SU-DHL-6 (cell line): Measurements from ENCODE around the gene MRGPRD.

Source experiments
- H2AFZ ChIP-seq: fragments of 200-600 bp; sonication (generic); 2 replicates; pipeline ENCODE4 v1.6.1; 2014; ENCODE audit warnings: low read depth, mild to moderate bottlenecking, moderate library complexity, mixed read lengths, antibody characterized with exemption, low read length; ENCODE audit not compliant: severe bottlenecking
- H3F3A ChIP-seq: fragments of 200-600 bp; shearing (Covaris generic); 2 replicates; pipeline ENCODE4 v1.6.0; 2016; ENCODE audit warnings: antibody characterized with exemption, mild to moderate bottlenecking; ENCODE audit not compliant: insufficient read depth
- H3K27ac ChIP-seq: fragments of 200-600 bp; sonication (generic); 2 replicates; pipeline ENCODE4 v1.5.1; 2016; ENCODE audit warnings: low read depth, mild to moderate bottlenecking, low read length, moderate library complexity, mixed read lengths
- H3K27me3 ChIP-seq: fragments of 200-600 bp; sonication (generic), shearing (Covaris generic); 2 replicates; pipeline ENCODE4 v1.6.0; 2014; ENCODE audit warnings: mild to moderate bottlenecking, low read length
- H3K36me3 ChIP-seq: fragments of 200-600 bp; sonication (generic); 2 replicates; pipeline ENCODE4 v1.6.1; 2014; ENCODE audit warnings: mild to moderate bottlenecking, low read length, mixed read lengths
- H3K4me2 ChIP-seq: fragments of 300-600, 200-600 bp; shearing (Covaris generic), sonication (generic); 2 replicates; pipeline ENCODE4 v1.6.0; 2014; ENCODE audit warnings: low read length, low read depth, mild to moderate bottlenecking; ENCODE audit not compliant: poor library complexity, severe bottlenecking
- H3K4me3 ChIP-seq: fragments of 200-600 bp; sonication (generic); 2 replicates; pipeline ENCODE4 v1.5.1; 2014; ENCODE audit warnings: antibody characterized with exemption, low read length, mild to moderate bottlenecking, mixed read lengths; ENCODE audit not compliant: insufficient read depth, poor library complexity, severe bottlenecking
- H3K79me2 ChIP-seq: fragments of 200-600 bp; sonication (generic); 2 replicates; pipeline ENCODE4 v1.6.1; 2014; ENCODE audit warnings: mild to moderate bottlenecking, low read length, moderate library complexity; ENCODE audit not compliant: insufficient read depth
- H3K9ac ChIP-seq: fragments of 200-600 bp; sonication (generic); 2 replicates; pipeline ENCODE4 v1.7.0; 2014; ENCODE audit warnings: mild to moderate bottlenecking, low read length
- H3K9me2 ChIP-seq: fragments of 200-600 bp; sonication (generic); replicated peaks from 2 replicates; pipeline ENCODE4 v1.6.1; 2014; ENCODE audit warnings: low read length; ENCODE audit not compliant: insufficient read depth
- H3K9me3 ChIP-seq: fragments of 200-600 bp; sonication (generic); 2 replicates; pipeline ENCODE4 v1.6.1; 2014; ENCODE audit warnings: low read length, mixed read lengths; ENCODE audit not compliant: insufficient read depth
- H4K20me1 ChIP-seq: fragments of 200-600 bp; sonication (generic); 2 replicates; pipeline ENCODE4 v1.6.1; 2014; ENCODE audit warnings: low read depth, mild to moderate bottlenecking, antibody characterized with exemption, low read length, moderate library complexity, mixed read lengths
- EZH2phosphoT487 ChIP-seq: fragments of 200-600 bp; sonication (generic), shearing (Covaris generic); conservative IDR thresholded peaks from 2 replicates; pipeline ENCODE4 v1.6.1; 2018; ENCODE audit warnings: mild to moderate bottlenecking, antibody characterized with exemption, low read length, moderate library complexity, mixed read lengths
- TF ChIP-seq, protein P1 (sequence below): fragments of 200-600 bp; sonication (generic); IDR thresholded peaks from one replicate; pipeline ENCODE4 v1.5.1; 2017; ENCODE audit warnings: antibody characterized with exemption, mild to moderate bottlenecking, low read length, moderate library complexity; ENCODE audit not compliant: insufficient read depth, poor library complexity, severe bottlenecking

The MRGPRD gene

GRCh38 chr11:68969386-68969785 is 11.4 kb downstream of the MRGPRD start:
- no peak overlapping the region for H3K27ac ChIP-seq
- H3K4me3 ChIP-seq = no peak overlapping the region
- H3K9ac ChIP-seq = no peak overlapping the region
- H4K20me1 ChIP-seq = no peaks in the 10 kb centered on the region
- H3K79me2 ChIP-seq = no peaks in the 10 kb centered on the region
- H2AFZ ChIP-seq = no peak overlapping the region
- TF ChIP-seq, protein P1, sequence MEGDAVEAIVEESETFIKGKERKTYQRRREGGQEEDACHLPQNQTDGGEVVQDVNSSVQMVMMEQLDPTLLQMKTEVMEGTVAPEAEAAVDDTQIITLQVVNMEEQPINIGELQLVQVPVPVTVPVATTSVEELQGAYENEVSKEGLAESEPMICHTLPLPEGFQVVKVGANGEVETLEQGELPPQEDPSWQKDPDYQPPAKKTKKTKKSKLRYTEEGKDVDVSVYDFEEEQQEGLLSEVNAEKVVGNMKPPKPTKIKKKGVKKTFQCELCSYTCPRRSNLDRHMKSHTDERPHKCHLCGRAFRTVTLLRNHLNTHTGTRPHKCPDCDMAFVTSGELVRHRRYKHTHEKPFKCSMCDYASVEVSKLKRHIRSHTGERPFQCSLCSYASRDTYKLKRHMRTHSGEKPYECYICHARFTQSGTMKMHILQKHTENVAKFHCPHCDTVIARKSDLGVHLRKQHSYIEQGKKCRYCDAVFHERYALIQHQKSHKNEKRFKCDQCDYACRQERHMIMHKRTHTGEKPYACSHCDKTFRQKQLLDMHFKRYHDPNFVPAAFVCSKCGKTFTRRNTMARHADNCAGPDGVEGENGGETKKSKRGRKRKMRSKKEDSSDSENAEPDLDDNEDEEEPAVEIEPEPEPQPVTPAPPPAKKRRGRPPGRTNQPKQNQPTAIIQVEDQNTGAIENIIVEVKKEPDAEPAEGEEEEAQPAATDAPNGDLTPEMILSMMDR = no peak
- no peak for TF ChIP-seq EZH2phosphoT487
- H3K9me3 ChIP-seq = no peaks in the 10 kb centered on the region
- H3F3A ChIP-seq = no peaks in the 10 kb centered on the region
- H3K36me3 ChIP-seq = no peaks in the 10 kb centered on the region
- H3K9me2 ChIP-seq = no peaks in the 10 kb centered on the region
- H3K27me3 ChIP-seq = no peaks in the 10 kb centered on the region
- no peak overlapping the region for H3K4me2 ChIP-seq

- no peak for TF ChIP-seq EZH2phosphoT487
- TF ChIP-seq, protein P1 = no peak
- H3K27ac ChIP-seq = no peak overlapping the region
- H2AFZ ChIP-seq = no peak overlapping the region
- no peaks in the 10 kb centered on the region for H3K79me2 ChIP-seq
- H3F3A ChIP-seq = no peaks in the 10 kb centered on the region
- H3K27me3 ChIP-seq = no peaks in the 10 kb centered on the region
- H3K9me3 ChIP-seq = no peaks in the 10 kb centered on the region
- H3K4me2 ChIP-seq = no peak overlapping the region
- no peak overlapping the region for H3K9ac ChIP-seq
- no peak overlapping the region for H3K4me3 ChIP-seq
- no peaks in the 10 kb centered on the region for H3K9me2 ChIP-seq
- H4K20me1 ChIP-seq = no peaks in the 10 kb centered on the region
- no peaks in the 10 kb centered on the region for H3K36me3 ChIP-seq
These were observed 12.2 kb downstream of the MRGPRD start for GRCh38 chr11:68968306-68969250.

- TF ChIP-seq, protein P1 = no peak
- no peak for TF ChIP-seq EZH2phosphoT487
- H3K36me3 ChIP-seq = no peaks in the 10 kb centered on the region
- no peaks in the 10 kb centered on the region for H3K9me3 ChIP-seq
- no peak overlapping the region for H2AFZ ChIP-seq
- no peak overlapping the region for H3K4me2 ChIP-seq
- H3F3A ChIP-seq = no peaks in the 10 kb centered on the region
- no peaks in the 10 kb centered on the region for H3K9me2 ChIP-seq
- no peaks in the 10 kb centered on the region for H4K20me1 ChIP-seq
- no peak overlapping the region for H3K9ac ChIP-seq
- no peaks in the 10 kb centered on the region for H3K79me2 ChIP-seq
- H3K4me3 ChIP-seq = no peak overlapping the region
- H3K27me3 ChIP-seq = no peaks in the 10 kb centered on the region
- H3K27ac ChIP-seq = no peak overlapping the region
These were observed 13.6 kb downstream of the MRGPRD start for GRCh38 chr11:68966894-68967780.
